ENCODE measurements around the gene GTF3C1.

Gene GTF3C1

GRCh38 chr16:27450196-27450549 lies 99.5 kb downstream of the GTF3C1 start:
- Mint-ChIP-seq H3K4me3 (peak overlapping the region; percentile 40), H3K36me3 (ENCODE audit: low read depth) (peaks cover 53% of the 10 kb centered on the region), H3K27me3 (ENCODE audit: low read depth) (no peaks in the 10 kb centered on the region), H3K27ac (peak overlapping the region; percentile 35), H3K9me3 (peaks cover 5% of the 10 kb centered on the region), H3K4me1 (ENCODE audit: low read depth) (peaks cover 34% of the 10 kb centered on the region)
- DNase-seq (ENCODE audit: low spot score), result no peak

DNA sequence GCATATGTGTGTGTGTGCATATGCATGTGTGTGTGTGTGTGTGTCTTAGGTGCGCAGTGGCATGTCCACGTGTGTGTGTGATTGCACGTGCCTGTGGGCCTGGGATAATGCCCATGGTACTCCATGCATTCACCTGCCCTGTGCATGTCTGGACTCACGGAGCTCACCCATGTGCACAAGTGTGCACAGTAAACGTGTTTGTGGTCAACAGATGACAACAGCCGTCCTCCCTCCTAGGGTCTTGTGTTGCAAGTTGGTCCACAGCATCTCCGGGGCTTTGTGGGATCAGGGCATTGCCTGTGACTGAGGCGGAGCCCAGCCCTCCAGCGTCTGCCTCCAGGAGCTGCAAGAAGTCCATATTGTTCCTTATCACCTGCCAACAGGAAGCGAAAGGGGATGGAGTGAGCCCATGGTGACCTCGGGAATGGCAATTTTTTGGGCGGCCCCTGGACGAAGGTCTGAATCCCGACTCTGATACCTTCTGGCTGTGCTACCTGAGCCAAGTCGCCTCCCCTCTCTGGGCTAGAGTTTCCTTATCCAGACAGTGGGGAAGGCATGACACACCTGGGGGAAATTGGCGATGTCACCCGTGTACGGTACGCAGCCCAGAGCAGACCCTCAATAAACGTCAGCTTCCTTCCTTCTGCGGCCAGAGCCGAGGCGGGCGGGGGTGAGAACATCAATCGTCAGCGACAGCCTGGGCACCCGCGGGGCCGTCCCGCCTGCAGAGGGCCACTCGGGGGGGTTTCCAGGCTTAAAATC lies 100.1 kb downstream of the GTF3C1 start:
- peaks cover 59% of the 10 kb centered on the region for H3K36me3 Mint-ChIP-seq (ENCODE audit: low read depth)
- H3K27ac Mint-ChIP-seq, result peak overlapping the region; percentile 35
- H3K4me3 Mint-ChIP-seq, result peak overlapping the region; percentile 40
- peak; percentile 65 for DNase-seq (ENCODE audit: low spot score)
- no peaks in the 10 kb centered on the region for H3K27me3 Mint-ChIP-seq (ENCODE audit: low read depth)
- H3K4me1 Mint-ChIP-seq (ENCODE audit: low read depth), result peaks cover 33% of the 10 kb centered on the region
- peaks cover 10% of the 10 kb centered on the region for H3K9me3 Mint-ChIP-seq

- Mint-ChIP-seq H3K4me1 (ENCODE audit: low read depth) (peaks cover 33% of the 10 kb centered on the region), H3K36me3 (ENCODE audit: low read depth) (peaks cover 67% of the 10 kb centered on the region), H3K27ac (no peak overlapping the region), H3K4me3 (no peak overlapping the region), H3K27me3 (ENCODE audit: low read depth) (no peaks in the 10 kb centered on the region), H3K9me3 (peaks cover 10% of the 10 kb centered on the region)
- no peak for DNase-seq (ENCODE audit: low spot score)
Measured at GRCh38 chr16:27448532-27449433, 100.9 kb downstream of the GTF3C1 start.

DNA sequence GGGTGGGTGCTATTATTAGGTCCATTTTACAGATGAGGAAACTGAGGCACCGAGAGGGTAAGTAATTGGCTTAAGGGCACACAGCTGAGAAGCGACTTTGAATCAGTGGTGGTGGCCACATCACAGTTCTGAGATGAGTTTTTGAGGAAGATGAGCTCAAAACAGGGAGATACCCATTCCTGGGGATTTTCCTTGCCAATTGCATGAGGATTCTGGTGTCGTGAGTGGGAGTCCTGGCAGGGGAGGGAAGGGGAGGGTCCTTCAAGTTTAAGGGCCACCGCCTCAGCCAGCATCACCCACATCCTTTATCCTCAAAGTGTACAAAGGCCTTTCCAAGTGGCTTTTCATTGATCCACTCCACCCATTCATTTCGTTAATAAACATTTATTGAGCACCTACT lies 102.4 kb downstream of the GTF3C1 start:
- no peak overlapping the region for H3K4me3 Mint-ChIP-seq
- H3K9me3 Mint-ChIP-seq, result peaks cover 10% of the 10 kb centered on the region
- peaks cover 33% of the 10 kb centered on the region for H3K4me1 Mint-ChIP-seq (ENCODE audit: low read depth)
- peak overlapping the region; percentile 75 for H3K27ac Mint-ChIP-seq
- H3K27me3 Mint-ChIP-seq (ENCODE audit: low read depth), result no peaks in the 10 kb centered on the region
- no peak for DNase-seq (ENCODE audit: low spot score)
- peaks cover 80% of the 10 kb centered on the region for H3K36me3 Mint-ChIP-seq (ENCODE audit: low read depth)

DNA sequence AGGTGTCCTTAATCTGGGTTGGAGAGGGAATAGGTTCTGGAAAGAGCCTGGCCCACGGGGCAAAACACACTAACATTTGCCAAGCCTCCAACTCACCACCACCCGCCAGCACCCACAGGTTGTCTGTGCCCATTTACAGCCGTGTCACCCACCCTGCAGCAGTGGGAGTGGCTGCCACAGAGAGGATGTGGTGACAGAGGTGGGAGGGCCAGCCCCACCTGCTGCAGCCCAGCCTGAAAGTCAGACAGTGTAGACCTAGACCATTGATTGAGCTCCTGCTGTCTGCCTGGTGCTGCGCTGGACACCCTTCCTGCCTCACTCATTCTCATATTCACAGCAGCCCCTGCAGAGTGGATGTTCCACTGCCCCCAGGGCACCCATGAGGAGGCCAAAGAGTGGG lies 103.0 kb downstream of the GTF3C1 start:
- no peaks in the 10 kb centered on the region for H3K27me3 Mint-ChIP-seq (ENCODE audit: low read depth)
- H3K36me3 Mint-ChIP-seq (ENCODE audit: low read depth), result peaks cover 79% of the 10 kb centered on the region
- peak overlapping the region; percentile 75 for H3K27ac Mint-ChIP-seq
- H3K4me3 Mint-ChIP-seq, result peak overlapping the region; percentile 55
- H3K4me1 Mint-ChIP-seq (ENCODE audit: low read depth), result peaks cover 33% of the 10 kb centered on the region
- DNase-seq (ENCODE audit: low spot score), result peak; percentile 30
- H3K9me3 Mint-ChIP-seq, result peaks cover 10% of the 10 kb centered on the region

- H3K9me3 Mint-ChIP-seq, result peaks cover 10% of the 10 kb centered on the region
- H3K36me3 Mint-ChIP-seq (ENCODE audit: low read depth), result peaks cover 82% of the 10 kb centered on the region
- peaks cover 29% of the 10 kb centered on the region for H3K4me1 Mint-ChIP-seq (ENCODE audit: low read depth)
- H3K27ac Mint-ChIP-seq, result no peak overlapping the region
- no peak for DNase-seq (ENCODE audit: low spot score)
- H3K27me3 Mint-ChIP-seq (ENCODE audit: low read depth), result no peaks in the 10 kb centered on the region
- no peak overlapping the region for H3K4me3 Mint-ChIP-seq
Measured at GRCh38 chr16:27445502-27446175, 104.1 kb downstream of the GTF3C1 start.

DNA sequence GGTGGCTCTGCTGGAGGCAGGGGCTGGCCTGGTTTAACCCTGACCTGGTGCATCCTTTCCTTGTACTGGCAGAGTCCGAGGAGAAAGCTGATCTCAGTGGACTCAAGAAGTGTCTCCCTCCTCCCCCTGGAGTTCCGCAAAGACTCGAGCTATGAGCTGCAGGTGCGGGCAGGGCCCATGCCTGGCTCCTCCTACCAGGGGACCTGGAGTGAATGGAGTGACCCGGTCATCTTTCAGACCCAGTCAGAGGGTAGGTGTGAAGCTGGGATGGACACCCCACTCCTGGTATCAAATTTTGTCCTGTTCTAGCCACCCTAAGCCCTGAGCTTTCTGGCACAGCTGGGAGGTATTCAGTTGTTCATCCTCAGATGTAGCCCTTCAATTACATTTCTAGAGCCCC lies 105.2 kb downstream of the GTF3C1 start:
- Mint-ChIP-seq H3K4me1 (ENCODE audit: low read depth) (peaks cover 20% of the 10 kb centered on the region), H3K27me3 (ENCODE audit: low read depth) (no peaks in the 10 kb centered on the region), H3K4me3 (no peak overlapping the region), H3K27ac (no peak overlapping the region), H3K9me3 (peaks cover 10% of the 10 kb centered on the region), H3K36me3 (ENCODE audit: low read depth) (peaks cover 78% of the 10 kb centered on the region)
- DNase-seq (ENCODE audit: low spot score), result no peak

GRCh38 chr16:27444015-27444414 lies 105.7 kb downstream of the GTF3C1 start:
- H3K9me3 Mint-ChIP-seq, result peaks cover 10% of the 10 kb centered on the region
- peaks cover 16% of the 10 kb centered on the region for H3K4me1 Mint-ChIP-seq (ENCODE audit: low read depth)
- H3K27me3 Mint-ChIP-seq (ENCODE audit: low read depth), result no peaks in the 10 kb centered on the region
- DNase-seq (ENCODE audit: low spot score), result no peak
- peaks cover 78% of the 10 kb centered on the region for H3K36me3 Mint-ChIP-seq (ENCODE audit: low read depth)
- no peak overlapping the region for H3K27ac Mint-ChIP-seq
- no peak overlapping the region for H3K4me3 Mint-ChIP-seq

- H3K27me3 Mint-ChIP-seq (ENCODE audit: low read depth), result no peaks in the 10 kb centered on the region
- peaks cover 11% of the 10 kb centered on the region for H3K4me1 Mint-ChIP-seq (ENCODE audit: low read depth)
- H3K27ac Mint-ChIP-seq, result no peak overlapping the region
- peaks cover 75% of the 10 kb centered on the region for H3K36me3 Mint-ChIP-seq (ENCODE audit: low read depth)
- H3K4me3 Mint-ChIP-seq, result no peak overlapping the region
- peaks cover 8% of the 10 kb centered on the region for H3K9me3 Mint-ChIP-seq
- no peak for DNase-seq (ENCODE audit: low spot score)
Measured at GRCh38 chr16:27441998-27442397, 107.7 kb downstream of the GTF3C1 start.

GRCh38 chr16:27441276-27441675 lies 108.4 kb downstream of the GTF3C1 start:
- no peak for DNase-seq (ENCODE audit: low spot score)
- Mint-ChIP-seq H3K4me1 (ENCODE audit: low read depth) (peaks cover 4% of the 10 kb centered on the region), H3K9me3 (peaks cover 6% of the 10 kb centered on the region), H3K36me3 (ENCODE audit: low read depth) (peaks cover 75% of the 10 kb centered on the region), H3K4me3 (no peak overlapping the region), H3K27ac (no peak overlapping the region), H3K27me3 (ENCODE audit: low read depth) (no peaks in the 10 kb centered on the region)

- DNase-seq (ENCODE audit: low spot score), result no peak
- Mint-ChIP-seq H3K4me1 (ENCODE audit: low read depth) (no peaks in the 10 kb centered on the region), H3K9me3 (no peaks in the 10 kb centered on the region), H3K36me3 (ENCODE audit: low read depth) (peaks cover 67% of the 10 kb centered on the region), H3K27ac (no peak overlapping the region), H3K4me3 (no peak overlapping the region), H3K27me3 (ENCODE audit: low read depth) (no peaks in the 10 kb centered on the region)
Measured at GRCh38 chr16:27439271-27440018, 110.3 kb downstream of the GTF3C1 start.

DNA sequence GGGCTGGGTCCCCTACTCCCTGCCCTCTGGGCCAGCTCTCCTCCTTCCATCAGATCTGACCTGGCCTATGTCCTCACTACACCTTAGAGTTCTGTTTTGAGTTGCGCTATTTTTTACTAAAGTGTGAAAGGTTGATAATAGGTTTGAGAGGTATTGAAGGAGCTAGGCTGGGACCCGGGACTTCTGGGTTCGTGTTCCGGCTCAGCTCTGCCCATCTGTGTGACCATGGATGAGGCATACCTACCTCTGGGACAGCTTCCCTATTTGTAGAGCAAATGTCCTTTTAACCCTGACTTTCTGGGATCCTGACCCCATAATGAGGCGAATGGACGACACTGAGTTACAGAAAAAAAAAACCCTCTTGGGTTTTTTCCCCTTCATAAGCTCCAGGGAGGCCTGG lies 111.8 kb downstream of the GTF3C1 start:
- DNase-seq (ENCODE audit: low spot score), result no peak
- no peaks in the 10 kb centered on the region for H3K27me3 Mint-ChIP-seq (ENCODE audit: low read depth)
- H3K36me3 Mint-ChIP-seq (ENCODE audit: low read depth), result peaks cover 55% of the 10 kb centered on the region
- no peak overlapping the region for H3K27ac Mint-ChIP-seq
- no peak overlapping the region for H3K4me3 Mint-ChIP-seq
- peaks cover 2% of the 10 kb centered on the region for H3K4me1 Mint-ChIP-seq (ENCODE audit: low read depth)
- no peaks in the 10 kb centered on the region for H3K9me3 Mint-ChIP-seq

GRCh38 chr16:27436921-27437650 lies 112.6 kb downstream of the GTF3C1 start:
- Mint-ChIP-seq H3K9me3 (no peaks in the 10 kb centered on the region), H3K27me3 (ENCODE audit: low read depth) (no peaks in the 10 kb centered on the region), H3K4me3 (no peak overlapping the region), H3K27ac (no peak overlapping the region), H3K4me1 (ENCODE audit: low read depth) (peaks cover 7% of the 10 kb centered on the region), H3K36me3 (ENCODE audit: low read depth) (peaks cover 56% of the 10 kb centered on the region)
- DNase-seq (ENCODE audit: low spot score), result no peak
